GM23248 (cell line): ENCODE data around the gene HERC6. TPM values are rescaled to one million over a fixed set of nuclear protein-coding genes. Genes with fewer than 3 reads are reported as not detected.

ENCODE experiments used
- DNase-seq: peaks from one replicate; pipeline ENCODE4 v3.0.0-alpha.2; 2015
- H2AFZ ChIP-seq: fragments of 200-600 bp; sonication (generic); 2 replicates; pipeline ENCODE4 v1.6.1; 2016; ENCODE audit warnings: antibody characterized with exemption
- H3F3A ChIP-seq: fragments of 200-600 bp; sonication (generic); 2 replicates; pipeline ENCODE4 v1.6.1; 2016; ENCODE audit warnings: mild to moderate bottlenecking, antibody characterized with exemption, mixed run types; ENCODE audit not compliant: insufficient read depth
- H3K27ac ChIP-seq: fragments of 200-600 bp; sonication (generic); 2 replicates; pipeline ENCODE4 v1.5.1; 2016; ENCODE audit warnings: mild to moderate bottlenecking
- H3K27me3 ChIP-seq: fragments of 200-600 bp; sonication (generic); replicated peaks from 2 replicates; pipeline ENCODE4 v1.6.1; 2016; ENCODE audit warnings: mild to moderate bottlenecking; ENCODE audit not compliant: insufficient read depth
- H3K36me3 ChIP-seq: fragments of 200-600 bp; sonication (generic); 2 replicates; pipeline ENCODE4 v1.6.1; 2016; ENCODE audit warnings: low read depth, mild to moderate bottlenecking
- H3K4me1 ChIP-seq: fragments of 200-600 bp; sonication (generic); 2 replicates; pipeline ENCODE4 v1.6.1; 2016; ENCODE audit warnings: mild to moderate bottlenecking; ENCODE audit not compliant: insufficient read depth
- H3K4me2 ChIP-seq: fragments of 200-600 bp; sonication (generic); one replicate; pipeline ENCODE4 v1.6.1; 2016; ENCODE audit warnings: mild to moderate bottlenecking; ENCODE audit not compliant: unreplicated experiment
- H3K4me3 ChIP-seq: fragments of 200-600 bp; sonication (generic); 2 replicates; pipeline ENCODE4 v1.5.1; 2016; ENCODE audit warnings: mild to moderate bottlenecking
- H3K79me2 ChIP-seq: fragments of 200-600 bp; sonication (generic); 2 replicates; pipeline ENCODE4 v1.6.1; 2016; ENCODE audit warnings: mild to moderate bottlenecking; ENCODE audit not compliant: insufficient read depth
- H3K9ac ChIP-seq: fragments of 200-600 bp; sonication (generic); 2 replicates; pipeline ENCODE4 v1.6.1; 2016; ENCODE audit warnings: mild to moderate bottlenecking
- H3K9me2 ChIP-seq: fragments of 200-600 bp; sonication (generic); 2 replicates; pipeline ENCODE4 v1.6.1; 2016; ENCODE audit warnings: mixed run types, mild to moderate bottlenecking, moderate library complexity; ENCODE audit not compliant: insufficient read depth
- H3K9me3 ChIP-seq: fragments of 200-600 bp; sonication (generic); one replicate; pipeline ENCODE4 v1.6.1; 2017; ENCODE audit warnings: low read depth
- H4K20me1 ChIP-seq: fragments of 200-600 bp; sonication (generic); 2 replicates; pipeline ENCODE4 v1.6.0; 2016; ENCODE audit not compliant: insufficient read depth
- EZH2 ChIP-seq: fragments of 200-600 bp; sonication (generic); IDR thresholded peaks from 2 replicates; pipeline ENCODE4 v1.6.1; 2018; ENCODE audit warnings: antibody characterized with exemption, mild to moderate bottlenecking; ENCODE audit not compliant: insufficient read depth, poor library complexity, severe bottlenecking
- EZH2phosphoT487 ChIP-seq: fragments of 200-600 bp; sonication (generic); IDR thresholded peaks from 2 replicates; pipeline ENCODE4 v1.6.1; 2018; ENCODE audit warnings: antibody characterized with exemption, moderate library complexity, mild to moderate bottlenecking, low read depth; ENCODE audit not compliant: insufficient read depth
- WGBS, 2 experiments: methylation state at CpG; one replicate each; pipeline ENCODE4 v1.1.6; 2015 to 2017; ENCODE audit warnings: low lambda C conversion rate in 2 of 2, low coverage in 1 of 2; ENCODE audit errors: missing lambda C conversion rate in 2 of 2; 5-methylcytosine and 5-hydroxymethylcytosine counted together
- in situ Hi-C: fragments of 300-500 bp; cut with MboI; formaldehyde crosslinking; loops from 2 replicates; pipeline ENCODE4 v1.15.0; 2020
- polyA plus RNA-seq: library from polyadenylated mRNA; unstranded; fragments of >200 nt; fragmentation: Nextera tagmentation; extraction: Ambion mirVana; gene quantifications from 2 replicates; pipeline ENCODE4 v1.2.1, GENCODE V29; 2016
- total RNA-seq: library from RNA; depleted of rRNA; stranded (reverse); fragments of >200 nt; shearing (Covaris generic); gene quantifications from 2 replicates; pipeline ENCODE4 v1.2.3, GENCODE V29; 2014

HERC6 gene
- total and polyA plus RNA-seq, 2 experiments from 2014 or later, result 1.1 to 1.2 TPM

DNA sequence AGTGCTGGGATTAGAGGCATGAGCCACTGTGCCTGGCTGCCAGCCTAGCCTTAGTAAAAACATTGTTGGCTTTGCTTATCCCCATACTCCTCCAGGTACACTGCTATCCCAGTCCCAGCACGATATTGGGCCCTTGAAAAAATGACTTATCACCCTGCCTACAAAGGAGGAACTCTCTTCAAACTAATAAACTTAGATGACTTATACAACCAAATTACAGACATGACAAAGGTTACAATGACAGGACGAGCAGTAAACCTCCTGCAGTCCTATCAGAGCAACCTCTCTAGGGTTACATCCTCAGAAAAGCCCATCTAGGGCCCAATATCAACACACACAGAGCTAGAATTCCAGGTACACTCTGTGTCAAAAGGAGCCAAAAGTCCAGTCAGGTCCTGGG is 72.6 kb downstream of the HERC6 start:
- no peaks in the 10 kb centered on the region for H3K79me2 ChIP-seq
- no peak for DNase-seq
- no peaks in the 10 kb centered on the region for H3K36me3 ChIP-seq
- no peak overlapping the region for H3K4me2 ChIP-seq
- no peaks in the 10 kb centered on the region for H3K9me2 ChIP-seq
- H2AFZ ChIP-seq, result no peak overlapping the region
- no peak overlapping the region for H3K9ac ChIP-seq
- TF ChIP-seq EZH2phosphoT487, result no peak
- TF ChIP-seq EZH2, result no peak
- H3K4me3 ChIP-seq, result no peak overlapping the region
- in situ Hi-C loops, result no loop called here
- H3K9me3 ChIP-seq, result no peaks in the 10 kb centered on the region
- no peaks in the 10 kb centered on the region for H4K20me1 ChIP-seq
- no peaks in the 10 kb centered on the region for H3F3A ChIP-seq
- no peaks in the 10 kb centered on the region for H3K4me1 ChIP-seq
- WGBS, 2 experiments, result 49 to 52% methylated on average over 2 of the region's 2 CpGs
- H3K27me3 ChIP-seq, result no peaks in the 10 kb centered on the region
- no peak overlapping the region for H3K27ac ChIP-seq

DNA sequence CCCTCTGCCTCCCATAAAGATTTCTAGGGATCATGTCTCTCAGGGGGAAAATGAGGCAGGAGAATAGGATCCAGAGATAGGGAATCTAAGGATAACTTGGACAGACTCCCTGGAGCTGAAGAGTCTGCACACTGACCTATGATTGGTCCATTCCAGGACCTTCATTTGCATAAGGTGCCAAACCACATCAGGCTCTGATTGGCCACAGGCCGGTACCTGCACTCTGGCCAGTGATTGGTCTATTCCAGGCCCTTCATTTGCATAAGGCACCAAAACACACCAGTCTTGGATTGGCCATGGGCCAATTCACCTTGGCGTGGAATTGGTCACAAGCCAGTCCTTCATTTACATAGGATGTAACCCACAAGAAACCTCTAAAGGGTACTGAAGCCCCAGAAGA is 74.3 kb downstream of the HERC6 start:
- H3K27ac ChIP-seq, result no peak overlapping the region
- no peaks in the 10 kb centered on the region for H3K36me3 ChIP-seq
- TF ChIP-seq EZH2 (no peak), EZH2phosphoT487 (no peak)
- no peaks in the 10 kb centered on the region; the same call in 1 of the 2 replicates for H3F3A ChIP-seq
- no peaks in the 10 kb centered on the region for H3K9me3 ChIP-seq
- no peak overlapping the region for H3K9ac ChIP-seq
- no peak overlapping the region for H3K4me3 ChIP-seq
- in situ Hi-C loops, result no loop called here
- H3K27me3 ChIP-seq, result peaks cover 3% of the 10 kb centered on the region; the same call in 1 of the 2 replicates
- 66 to 73% methylated on average over 2 of the region's 2 CpGs for WGBS, 2 experiments
- no peaks in the 10 kb centered on the region for H3K4me1 ChIP-seq
- no peak overlapping the region for H2AFZ ChIP-seq
- H3K9me2 ChIP-seq, result no peaks in the 10 kb centered on the region
- no peaks in the 10 kb centered on the region for H4K20me1 ChIP-seq
- H3K79me2 ChIP-seq, result no peaks in the 10 kb centered on the region
- H3K4me2 ChIP-seq, result no peak overlapping the region
- no peak for DNase-seq

DNA sequence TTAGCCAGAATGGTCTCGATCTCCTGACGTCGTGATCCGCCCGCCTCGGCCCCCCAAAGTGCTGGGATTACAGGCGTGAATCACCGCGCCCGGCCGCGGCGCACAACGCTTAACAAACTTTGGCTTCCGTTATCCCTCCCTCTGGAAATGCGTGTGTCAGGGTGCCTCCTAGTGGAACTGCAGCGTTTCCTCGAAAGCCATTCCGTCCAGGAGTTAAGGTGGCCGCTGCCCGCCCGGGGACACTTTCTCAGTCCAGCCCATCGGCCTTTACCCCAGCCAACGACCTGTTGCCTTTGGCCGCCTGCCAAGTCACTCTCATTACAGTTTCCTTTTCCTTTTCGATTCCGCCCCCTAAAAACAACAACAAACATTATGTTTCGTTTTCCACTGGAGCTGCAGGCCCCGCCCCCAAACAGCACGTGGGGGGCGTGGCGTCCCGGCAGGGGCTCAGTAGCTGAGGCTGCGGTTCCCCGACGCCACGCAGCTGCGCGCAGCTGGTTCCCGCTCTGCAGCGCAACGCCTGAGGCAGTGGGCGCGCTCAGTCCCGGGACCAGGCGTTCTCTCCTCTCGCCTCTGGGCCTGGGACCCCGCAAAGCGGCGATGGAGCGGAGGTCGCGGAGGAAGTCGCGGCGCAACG is 78.1 kb downstream of the HERC6 start, which contains the start of gene HERC5:
Gene HERC5, plus strand, starts transcription at position 450 of the 637 bp plus-strand sequence. Its CDS starts 151 bp downstream, at position 601.
- peak within 1 kb of the TSS; percentile 33; the same call in 1 of the 2 replicates for H3K9ac ChIP-seq

DNA sequence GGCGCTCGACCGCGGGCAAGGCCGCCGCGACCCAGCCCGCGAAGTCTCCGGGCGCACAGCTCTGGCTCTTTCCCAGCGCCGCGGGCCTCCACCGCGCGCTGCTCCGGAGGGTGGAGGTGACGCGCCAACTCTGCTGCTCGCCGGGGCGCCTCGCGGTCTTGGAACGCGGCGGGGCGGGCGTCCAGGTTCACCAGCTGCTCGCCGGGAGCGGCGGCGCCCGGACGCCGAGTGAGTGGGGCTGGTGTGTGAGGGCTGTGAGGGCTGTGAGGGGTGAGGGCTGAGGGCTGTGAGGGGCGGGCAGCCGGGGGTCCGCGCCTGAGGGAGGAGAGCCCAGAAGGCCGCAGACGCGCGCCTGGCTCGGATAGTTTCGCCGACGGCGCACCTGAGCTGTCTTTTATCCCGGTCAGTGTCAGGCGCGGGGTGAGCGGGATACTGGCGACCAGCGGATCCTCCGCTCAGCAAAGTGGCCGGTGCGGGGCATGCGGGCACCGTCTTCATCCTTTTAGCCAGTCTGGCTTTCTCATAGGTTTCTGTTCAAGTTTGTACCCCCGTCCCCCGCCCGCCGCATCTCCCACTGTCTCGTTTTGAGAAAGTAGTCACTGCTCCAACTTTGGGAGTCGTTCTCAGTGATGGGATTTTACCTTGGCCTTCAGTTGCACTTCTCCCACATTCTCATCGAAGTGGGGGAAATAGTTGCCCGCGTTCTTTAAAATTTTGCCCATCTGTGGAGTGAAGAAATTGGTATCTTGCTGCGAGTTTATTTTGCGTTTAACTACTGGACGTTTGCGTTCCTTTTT is 78.9 kb downstream of the HERC6 start:
- TF ChIP-seq EZH2phosphoT487 (no peak; the same call in 1 of the 2 replicates), EZH2 (no peak)
- H3K4me3 ChIP-seq, result peak overlapping the region; percentile 78
- H3K4me2 ChIP-seq, result peak overlapping the region; percentile 74
- H3K9ac ChIP-seq, result peak overlapping the region; percentile 33; the same call in 1 of the 2 replicates
- H3K79me2 ChIP-seq, result no peaks in the 10 kb centered on the region
- no peaks in the 10 kb centered on the region for H3K36me3 ChIP-seq
- no peak overlapping the region for H3K27ac ChIP-seq
- no peaks in the 10 kb centered on the region for H3K9me2 ChIP-seq
- H3K9me3 ChIP-seq, result no peaks in the 10 kb centered on the region
- no peaks in the 10 kb centered on the region for H3K4me1 ChIP-seq
- H3K27me3 ChIP-seq, result peaks cover 12% of the 10 kb centered on the region; the same call in 1 of the 2 replicates
- peak; percentile 65 for DNase-seq
- in situ Hi-C loops, result no loop called here
- 7 to 9% methylated on average over 47 to 54 of the region's 75 CpGs for WGBS, 2 experiments
- H4K20me1 ChIP-seq, result no peaks in the 10 kb centered on the region
- no peaks in the 10 kb centered on the region; the same call in 1 of the 2 replicates for H3F3A ChIP-seq
- peak overlapping the region; percentile 80 for H2AFZ ChIP-seq

More for the DNA sequence above, 78.1 kb downstream of the HERC6 start, which contains the start of gene HERC5:
- TF ChIP-seq EZH2phosphoT487 (no peak), EZH2 (no peak)
- Histone ChIP-seq H3K4me3 (peak within 1 kb of the TSS; percentile 78), H3K79me2 (no peaks in the 10 kb centered on the region), H3K9me3 (no peaks in the 10 kb centered on the region), H2AFZ (peak within 1 kb of the TSS; percentile 80), H3K27ac (no peak within 1 kb of the TSS), H3K27me3 (peaks cover 12% of the 10 kb centered on the region; the same call in 1 of the 2 replicates), H3K4me2 (peak within 1 kb of the TSS; percentile 74), H3K36me3 (no peaks in the 10 kb centered on the region), H4K20me1 (no peaks in the 10 kb centered on the region), H3F3A (no peaks in the 10 kb centered on the region; the same call in 1 of the 2 replicates), H3K4me1 (no peaks in the 10 kb centered on the region), H3K9me2 (no peaks in the 10 kb centered on the region)
- in situ Hi-C loops, result no loop called here
- 1 to 2% methylated on average over 52 to 54 of the region's 57 CpGs for WGBS, 2 experiments
- DNase-seq, result peak; percentile 92
